ENCODE measurements around the gene SPRED2.
"Not testable (repeated sequence)": the region's sequence is repeated elsewhere in the genome, so short reads cannot be mapped to it uniquely, and the experiment has no call there.

The SPRED2 gene

GRCh38 chr2:65334714-65335113 lies 97.7 kb downstream of the SPRED2 start:
- no peak for DNase-seq

GRCh38 chr2:65331336-65332025 lies 100.9 kb downstream of the SPRED2 start:
- DNase-seq: no peak

GRCh38 chr2:65329525-65329924 lies 102.9 kb downstream of the SPRED2 start:
- DNase-seq: no peak

GRCh38 chr2:65326276-65326675 lies 106.1 kb downstream of the SPRED2 start:
- DNase-seq: no peak

GRCh38 chr2:65325066-65325465 lies 107.3 kb downstream of the SPRED2 start:
- DNase-seq: no peak

- DNase-seq: no peak
These were observed 111.5 kb downstream of the SPRED2 start for GRCh38 chr2:65320946-65321345.

GRCh38 chr2:65320042-65320725 lies 112.2 kb downstream of the SPRED2 start:
- DNase-seq: peak; percentile 31

GRCh38 chr2:65319674-65320041 lies 112.7 kb downstream of the SPRED2 start:
- DNase-seq: no peak

- DNase-seq: no peak
These were observed 113.2 kb downstream of the SPRED2 start for GRCh38 chr2:65319072-65319673.

- no peak for DNase-seq
These were observed 114.6 kb downstream of the SPRED2 start for GRCh38 chr2:65317841-65318240.

GRCh38 chr2:65317351-65317750 lies 115.0 kb downstream of the SPRED2 start:
- DNase-seq: not testable (repeated sequence)

GRCh38 chr2:65316072-65316471 lies 116.3 kb downstream of the SPRED2 start:
- no peak for DNase-seq

- DNase-seq: no peak
These were observed 117.5 kb downstream of the SPRED2 start for GRCh38 chr2:65314801-65315441.

- DNase-seq: no peak
These were observed 118.5 kb downstream of the SPRED2 start for GRCh38 chr2:65313954-65314256.

GRCh38 chr2:65313126-65313953 lies 119.1 kb downstream of the SPRED2 start:
- DNase-seq: no peak

GRCh38 chr2:65311596-65311995 lies 120.8 kb downstream of the SPRED2 start:
- DNase-seq: no peak

GRCh38 chr2:65311049-65311448 lies 121.3 kb downstream of the SPRED2 start:
- no peak for DNase-seq

GRCh38 chr2:65309699-65310098 lies 122.7 kb downstream of the SPRED2 start:
- DNase-seq: no peak

- DNase-seq: no peak
These were observed 126.5 kb downstream of the SPRED2 start for GRCh38 chr2:65305934-65306333.

GRCh38 chr2:65300761-65301711 lies 131.4 kb downstream of the SPRED2 start:
- peak; percentile 84 for DNase-seq

- DNase-seq: no peak
These were observed 132.2 kb downstream of the SPRED2 start for GRCh38 chr2:65300134-65300760.

All from stimulated activated CD4-positive, alpha-beta T cell treated with anti-CD3 and anti-CD28 coated beads, Interleukin-15, amount 100 ng/mL, for 24 hours (primary cell).